HEK293 (cell line): Measurements from ENCODE around the gene OCLN.

Experiments
- ATF2 ChIP-seq: fragments of 450-650 bp; formaldehyde crosslinking; IDR thresholded peaks from 2 replicates; pipeline ENCODE4 v1.5.1; 2016; ENCODE audit warnings: missing biosample characterization, missing genetic modification characterization, low read depth
- CTCF ChIP-seq: fragments of 450-650 bp; formaldehyde crosslinking; IDR thresholded peaks from 2 replicates; pipeline ENCODE4 v1.5.1; 2016; ENCODE audit warnings: missing biosample characterization, missing genetic modification characterization
- KLF16 ChIP-seq: fragments of 450-650 bp; formaldehyde crosslinking; IDR thresholded peaks from 2 replicates; pipeline ENCODE4 v1.5.1; 2017; ENCODE audit warnings: missing biosample characterization, missing genetic modification characterization
- KLF17 ChIP-seq: fragments of 450-650 bp; formaldehyde crosslinking; IDR thresholded peaks from 2 replicates; pipeline ENCODE4 v1.5.1; 2016; ENCODE audit warnings: missing biosample characterization, missing genetic modification characterization
- PRDM4 ChIP-seq: fragments of 450-650 bp; formaldehyde crosslinking; IDR thresholded peaks from 2 replicates; pipeline ENCODE4 v1.5.1; 2017; ENCODE audit warnings: missing biosample characterization, missing genetic modification characterization
- ZNF132 ChIP-seq: fragments of 450-650 bp; formaldehyde crosslinking; IDR thresholded peaks from 2 replicates; pipeline ENCODE4 v1.5.1; 2017; ENCODE audit warnings: missing biosample characterization, missing genetic modification characterization, borderline replicate concordance
- ZNF274 ChIP-seq, 2 experiments: fragments of 200-500 bp in 1 of 2; fragments of 450-650 bp in 1 of 2; sonication (Bioruptor generic) in 1 of 2; formaldehyde crosslinking in 1 of 2; IDR thresholded peaks; 2 replicates each; pipeline versions ENCODE4 v1.5.1 to v1.6.1; 2014 to 2016; ENCODE audit warnings: borderline replicate concordance in 1 of 2, inconsistent platforms in 1 of 2, low read length in 1 of 2, missing biosample characterization in 1 of 2, missing genetic modification characterization in 1 of 2
- ZNF366 ChIP-seq: fragments of 450-650 bp; formaldehyde crosslinking; conservative IDR thresholded peaks from 2 replicates; pipeline ENCODE4 v1.5.1; 2016; ENCODE audit warnings: missing biosample characterization, missing genetic modification characterization
- ZNF501 ChIP-seq: fragments of 450-650 bp; formaldehyde crosslinking; IDR thresholded peaks from 2 replicates; pipeline ENCODE4 v1.5.1; 2016; ENCODE audit warnings: missing biosample characterization, missing genetic modification characterization
- TF ChIP-seq, protein P1 (sequence below): IDR thresholded peaks from 2 replicates; pipeline ENCODE4 v1.6.1; 2011; ENCODE audit warnings: mild to moderate bottlenecking, low read depth, low read length, borderline replicate concordance

GRCh38 chr5:69467442-69468225 is 25.0 kb upstream of the OCLN start:
- TF ChIP-seq CTCF (tag by site-specific recombination): no peak
- no peak for TF ChIP-seq ZNF366
- TF ChIP-seq ZNF132 (tag by site-specific recombination): no peak
- no peak for TF ChIP-seq PRDM4 (tag by site-specific recombination)
- TF ChIP-seq ATF2 (tag by site-specific recombination): no peak
- no peak for TF ChIP-seq KLF16 (tag by site-specific recombination)
- TF ChIP-seq, protein P1, sequence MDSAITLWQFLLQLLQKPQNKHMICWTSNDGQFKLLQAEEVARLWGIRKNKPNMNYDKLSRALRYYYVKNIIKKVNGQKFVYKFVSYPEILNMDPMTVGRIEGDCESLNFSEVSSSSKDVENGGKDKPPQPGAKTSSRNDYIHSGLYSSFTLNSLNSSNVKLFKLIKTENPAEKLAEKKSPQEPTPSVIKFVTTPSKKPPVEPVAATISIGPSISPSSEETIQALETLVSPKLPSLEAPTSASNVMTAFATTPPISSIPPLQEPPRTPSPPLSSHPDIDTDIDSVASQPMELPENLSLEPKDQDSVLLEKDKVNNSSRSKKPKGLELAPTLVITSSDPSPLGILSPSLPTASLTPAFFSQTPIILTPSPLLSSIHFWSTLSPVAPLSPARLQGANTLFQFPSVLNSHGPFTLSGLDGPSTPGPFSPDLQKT: no peak
- no peak for TF ChIP-seq KLF17 (tag by site-specific recombination)
- TF ChIP-seq ZNF501 (tag by site-specific recombination): no peak
- TF ChIP-seq ZNF274 (IDR thresholded peaks at IDR 0.05; ENCODE audit: low read length): no peak
- TF ChIP-seq ZNF274 (tag by site-specific recombination; IDR thresholded peaks at IDR 0.05; ENCODE audit: borderline replicate concordance): no peak
